Measurements from ENCODE around the gene ARHGDIB.

GRCh38 chr12:14907953-14908352, 53.4 kb downstream of the ARHGDIB start:
- TF ChIP-seq MAFK (IDR thresholded peaks at IDR 0.05; ENCODE audit: low read depth, low read length) (no peak), POLR2A (IDR thresholded peaks at IDR 0.05; ENCODE audit: low read depth, low read length) (no peak), SMC3 (IDR thresholded peaks at IDR 0.05; ENCODE audit: low read depth, low read length) (no peak), RCOR1 (IDR thresholded peaks at IDR 0.05; ENCODE audit: insufficient replicate concordance, low read length) (no peak), FOS (IDR thresholded peaks at IDR 0.05; ENCODE audit: low read depth, low read length) (no peak), BHLHE40 (IDR thresholded peaks at IDR 0.05; ENCODE audit: low read depth, low read length) (no peak)
- TF ChIP-seq, protein P1, sequence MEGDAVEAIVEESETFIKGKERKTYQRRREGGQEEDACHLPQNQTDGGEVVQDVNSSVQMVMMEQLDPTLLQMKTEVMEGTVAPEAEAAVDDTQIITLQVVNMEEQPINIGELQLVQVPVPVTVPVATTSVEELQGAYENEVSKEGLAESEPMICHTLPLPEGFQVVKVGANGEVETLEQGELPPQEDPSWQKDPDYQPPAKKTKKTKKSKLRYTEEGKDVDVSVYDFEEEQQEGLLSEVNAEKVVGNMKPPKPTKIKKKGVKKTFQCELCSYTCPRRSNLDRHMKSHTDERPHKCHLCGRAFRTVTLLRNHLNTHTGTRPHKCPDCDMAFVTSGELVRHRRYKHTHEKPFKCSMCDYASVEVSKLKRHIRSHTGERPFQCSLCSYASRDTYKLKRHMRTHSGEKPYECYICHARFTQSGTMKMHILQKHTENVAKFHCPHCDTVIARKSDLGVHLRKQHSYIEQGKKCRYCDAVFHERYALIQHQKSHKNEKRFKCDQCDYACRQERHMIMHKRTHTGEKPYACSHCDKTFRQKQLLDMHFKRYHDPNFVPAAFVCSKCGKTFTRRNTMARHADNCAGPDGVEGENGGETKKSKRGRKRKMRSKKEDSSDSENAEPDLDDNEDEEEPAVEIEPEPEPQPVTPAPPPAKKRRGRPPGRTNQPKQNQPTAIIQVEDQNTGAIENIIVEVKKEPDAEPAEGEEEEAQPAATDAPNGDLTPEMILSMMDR (conservative IDR thresholded peaks at IDR 0.05; ENCODE audit: low read depth, low read length): no peak
